ENCODE data around the gene RPS16.
A peak's percentile ranks its signal among the peaks of the same experiment; 100 is the strongest.
"Not testable (repeated sequence)": the region's sequence is repeated elsewhere in the genome, so short reads cannot be mapped to it uniquely, and the experiment has no call there.

The RPS16 gene

GRCh38 chr19:39435499-39436349 is at the start of gene RPS16:
Gene RPS16, minus strand, starts transcription at chr19:39435949. Its CDS starts 54 bp downstream, at chr19:39435895.
- TF ChIP-seq CTCF (IDR thresholded peaks at IDR 0.05; ENCODE audit: insufficient read depth, low read depth, low read length, missing control alignments) = no peak
- H3K4me3 ChIP-seq (ENCODE audit: low read depth, low read length) = peak within 1 kb of the TSS; percentile 95
- peak; percentile 99 for DNase-seq (ENCODE audit: low read depth)

- no peak overlapping the region for H3K4me3 ChIP-seq (ENCODE audit: low read depth, low read length)
- no peak for DNase-seq (ENCODE audit: low read depth)
- no peak for TF ChIP-seq CTCF (IDR thresholded peaks at IDR 0.05; ENCODE audit: insufficient read depth, low read depth, low read length, missing control alignments)
Measured at GRCh38 chr19:39483141-39483540, 47.4 kb upstream of the RPS16 start.

DNA sequence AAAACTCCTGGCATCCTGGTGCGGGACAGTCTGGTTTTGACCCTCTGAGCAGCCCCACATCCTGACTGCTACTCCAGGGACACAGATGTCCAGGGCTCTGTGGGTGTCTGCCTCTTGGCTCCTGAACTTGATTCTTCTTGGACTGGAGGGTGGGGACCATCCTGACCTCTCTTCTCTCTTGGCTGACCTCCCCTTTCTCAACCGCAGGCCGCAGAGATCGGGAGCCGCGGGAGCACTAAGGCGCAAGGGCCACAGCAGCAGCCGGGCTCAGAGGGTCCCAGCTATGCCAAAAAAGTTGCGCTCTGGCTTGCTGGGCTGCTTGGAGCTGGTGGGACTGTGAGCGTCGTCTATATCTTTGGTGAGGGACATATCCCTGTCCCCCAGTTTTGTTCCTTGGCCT is 45.9 kb upstream of the RPS16 start:
- no peak for DNase-seq (ENCODE audit: low read depth)
- H3K4me3 ChIP-seq (ENCODE audit: low read depth, low read length) = peak overlapping the region; percentile 71
- no peak for TF ChIP-seq CTCF (IDR thresholded peaks at IDR 0.05; ENCODE audit: insufficient read depth, low read depth, low read length, missing control alignments)

DNA sequence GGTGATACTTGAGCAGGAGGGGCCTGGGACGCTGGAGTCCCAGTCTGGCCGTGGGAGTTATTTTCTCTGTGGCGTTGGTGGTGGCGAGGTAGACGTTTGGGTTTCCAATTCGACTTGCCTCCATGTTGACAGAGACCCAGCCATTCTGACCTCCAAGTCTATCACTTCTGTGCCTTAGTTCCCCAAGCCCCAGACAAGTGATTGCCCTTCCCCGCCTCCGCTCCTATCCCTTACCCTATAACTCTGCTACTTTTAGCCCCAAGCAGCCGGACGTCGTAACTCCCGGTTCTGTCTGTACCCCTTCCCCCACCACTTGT is 45.4 kb upstream of the RPS16 start:
- TF ChIP-seq CTCF (IDR thresholded peaks at IDR 0.05; ENCODE audit: insufficient read depth, low read depth, low read length, missing control alignments) = no peak
- no peak for DNase-seq (ENCODE audit: low read depth)
- peak overlapping the region; percentile 71 for H3K4me3 ChIP-seq (ENCODE audit: low read depth, low read length)

GRCh38 chr19:39480337-39481228 is 44.8 kb upstream of the RPS16 start, which contains the start of gene TIMM50:
Gene TIMM50, plus strand, starts transcription at chr19:39480838. Its CDS starts 16 bp downstream, at chr19:39480854.
- H3K4me3 ChIP-seq (ENCODE audit: low read depth, low read length) = peak within 1 kb of the TSS; percentile 71
- no peak for TF ChIP-seq CTCF (IDR thresholded peaks at IDR 0.05; ENCODE audit: insufficient read depth, low read depth, low read length, missing control alignments)
- peak; percentile 97 for DNase-seq (ENCODE audit: low read depth)

DNA sequence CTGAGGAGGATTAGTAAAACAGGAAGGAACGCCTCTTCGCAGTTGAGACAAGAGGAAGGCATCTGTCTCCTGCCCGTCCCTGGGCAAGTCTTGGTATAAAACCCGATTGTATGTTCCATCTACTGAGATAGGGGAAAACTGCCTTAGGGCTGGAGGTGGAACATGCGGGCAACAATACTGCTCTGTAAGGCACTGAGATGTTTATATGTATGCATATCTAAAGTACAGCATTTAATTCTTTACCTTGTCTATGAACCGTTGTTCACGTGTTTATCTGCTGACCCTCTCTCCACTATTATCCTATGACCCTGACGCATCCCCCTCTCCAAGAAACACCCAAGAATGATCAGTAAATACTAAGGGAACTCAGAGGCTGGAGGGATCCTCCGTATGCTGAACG is 44.2 kb upstream of the RPS16 start:
- no peak for DNase-seq (ENCODE audit: low read depth)
- TF ChIP-seq CTCF (IDR thresholded peaks at IDR 0.05; ENCODE audit: insufficient read depth, low read depth, low read length, missing control alignments) = no peak
- peak overlapping the region; percentile 71 for H3K4me3 ChIP-seq (ENCODE audit: low read depth, low read length)

DNA sequence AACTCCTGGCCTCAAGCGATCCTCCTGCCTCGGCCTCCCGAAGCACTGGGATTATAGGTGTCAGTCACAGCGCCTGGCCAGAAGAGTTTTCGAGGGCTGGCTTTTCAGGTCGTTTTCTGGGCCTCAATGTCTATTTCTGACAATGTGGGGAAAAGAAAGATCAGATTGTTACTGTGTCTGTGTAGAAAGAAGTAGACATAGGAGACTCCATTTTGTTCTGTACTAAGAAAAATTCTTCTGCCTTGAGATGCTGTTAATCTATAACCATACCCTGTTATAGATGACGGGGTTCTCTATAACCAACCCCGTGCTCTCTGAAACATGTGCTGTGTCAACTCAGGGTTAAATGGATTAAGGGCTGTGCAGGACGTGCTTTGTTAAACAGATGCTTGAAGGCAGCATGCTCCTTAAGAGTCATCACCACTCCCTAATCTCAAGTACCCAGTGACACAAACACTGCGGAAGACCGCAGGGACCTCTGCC is 43.6 kb upstream of the RPS16 start:
- DNase-seq (ENCODE audit: low read depth); H3K4me3 ChIP-seq (ENCODE audit: low read depth, low read length): not testable (repeated sequence)
